ENCODE data around the gene STUB1. TPM values are rescaled to one million over a fixed set of nuclear protein-coding genes. Genes with fewer than 3 reads are reported as not detected.

STUB1 gene
- total RNA-seq, 2 experiments from 2014 or later: 70.9 to 74.9 TPM

DNA sequence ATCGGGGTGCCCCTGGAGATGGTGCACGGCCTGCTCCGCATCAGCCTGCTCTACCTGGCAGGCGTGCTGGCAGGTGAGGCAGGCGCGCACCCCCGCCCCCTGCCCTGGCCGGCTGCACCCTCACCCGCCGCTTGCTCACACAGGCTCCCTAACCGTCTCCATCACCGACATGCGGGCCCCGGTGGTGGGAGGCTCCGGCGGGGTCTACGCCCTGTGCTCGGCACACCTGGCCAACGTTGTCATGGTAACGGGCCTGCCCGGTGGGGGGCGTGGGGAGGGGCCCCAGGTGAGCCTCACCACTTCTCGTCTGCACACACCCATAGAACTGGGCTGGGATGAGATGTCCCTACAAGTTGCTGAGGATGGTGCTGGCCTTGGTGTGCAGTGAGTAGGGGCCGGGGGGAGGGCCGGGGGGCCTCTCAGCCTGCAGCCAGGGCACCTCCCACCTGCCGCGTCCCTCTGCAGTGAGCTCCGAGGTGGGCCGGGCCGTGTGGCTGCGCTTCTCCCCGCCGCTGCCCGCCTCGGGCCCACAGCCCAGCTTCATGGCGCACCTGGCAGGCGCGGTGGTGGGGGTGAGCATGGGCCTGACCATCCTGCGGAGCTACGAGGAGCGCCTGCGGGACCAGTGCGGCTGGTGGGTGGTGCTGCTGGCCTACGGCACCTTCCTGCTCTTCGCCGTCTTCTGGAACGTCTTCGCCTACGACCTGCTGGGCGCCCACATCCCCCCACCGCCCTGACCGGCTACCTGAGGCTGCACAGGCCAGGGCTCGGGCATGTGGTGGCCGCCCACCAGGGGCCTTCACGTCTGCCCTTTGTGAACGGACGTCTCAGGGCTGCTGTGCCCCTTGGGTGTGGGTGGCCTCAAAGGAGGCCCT is 2.7 kb upstream of the STUB1 start:
- H3K36me3 Mint-ChIP-seq: peaks cover 16% of the 10 kb centered on the region
- no peaks in the 10 kb centered on the region for H3K9me3 Mint-ChIP-seq
- ChIA-PET CTCF (no interaction called here), POLR2A (no interaction called here)
- no peak overlapping the region for H3K27ac Mint-ChIP-seq
- no peak overlapping the region for H3K4me3 Mint-ChIP-seq
- DNase-seq: no peak
- intact Hi-C loops (cut with micrococcal nuclease): no loop called here
- no peaks in the 10 kb centered on the region for H3K27me3 Mint-ChIP-seq
- peaks cover 31% of the 10 kb centered on the region for H3K4me1 Mint-ChIP-seq (ENCODE audit: low read depth)

- Mint-ChIP-seq H3K36me3 (peaks cover 15% of the 10 kb centered on the region), H3K4me1 (ENCODE audit: low read depth) (peaks cover 37% of the 10 kb centered on the region), H3K9me3 (no peaks in the 10 kb centered on the region), H3K4me3 (no peak overlapping the region), H3K27ac (no peak overlapping the region), H3K27me3 (no peaks in the 10 kb centered on the region)
- intact Hi-C loops (cut with micrococcal nuclease): no loop called here
- POLR2A ChIA-PET: no interaction called here
- no peak for DNase-seq
- CTCF ChIA-PET: no interaction called here
These were observed 1.9 kb upstream of the STUB1 start for GRCh38 chr16:678209-678857.

GRCh38 chr16:678858-679813 is 1.1 kb upstream of the STUB1 start:
- DNase-seq: peak; percentile 65
- Mint-ChIP-seq H3K27ac (peak overlapping the region; percentile 57), H3K4me1 (ENCODE audit: low read depth) (peaks cover 37% of the 10 kb centered on the region), H3K36me3 (peaks cover 16% of the 10 kb centered on the region), H3K9me3 (no peaks in the 10 kb centered on the region), H3K4me3 (peak overlapping the region; percentile 68), H3K27me3 (no peaks in the 10 kb centered on the region)
- CTCF ChIA-PET: interaction anchor here (1.1 kb wide), 1 partner anchor 37 kb away, joined by 3 read pairs; no protein-coding TSS in a partner anchor
- POLR2A ChIA-PET: interaction anchor here (1.7 to 2.2 kb wide), 2 partner anchors 16 to 31 kb away, joined by 5 to 8 read pairs; no protein-coding TSS in a partner anchor
- intact Hi-C loops (cut with micrococcal nuclease): no loop called here

DNA sequence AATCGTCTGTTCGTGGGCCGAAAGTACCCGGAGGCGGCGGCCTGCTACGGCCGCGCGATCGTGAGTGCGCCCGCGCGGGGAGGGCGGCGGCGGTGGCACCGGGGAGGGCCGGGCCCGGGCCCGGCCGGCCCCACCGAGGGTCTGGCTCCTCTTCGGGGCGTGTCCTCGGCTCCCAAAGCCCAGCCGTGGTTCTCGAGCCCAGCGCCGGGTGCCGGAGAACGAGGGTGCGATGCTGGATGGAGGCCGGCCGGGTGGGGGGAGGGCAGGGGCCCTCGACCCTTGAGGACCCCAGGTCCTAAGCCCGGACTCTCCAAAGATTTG is 375 bp downstream of the STUB1 start:
- intact Hi-C loops (cut with micrococcal nuclease): loop anchor here (5.0 kb wide), 1 partner anchor 93 kb away; no protein-coding TSS in a partner anchor
- no peaks in the 10 kb centered on the region for H3K27me3 Mint-ChIP-seq
- ChIA-PET POLR2A (interaction anchor here (0.8 to 2.2 kb wide), 5 partner anchors 9 to 48 kb away, joined by 3 to 12 read pairs (median 5); partner anchors contain the start of gene WDR24), CTCF (interaction anchor here (0.5 to 1.6 kb wide), 6 partner anchors 13 to 323 kb away, joined by 3 to 6 read pairs (median 4); partner anchors contain the start of gene RHOT2)
- DNase-seq: no peak
- peaks cover 35% of the 10 kb centered on the region for H3K4me1 Mint-ChIP-seq (ENCODE audit: low read depth)
- H3K36me3 Mint-ChIP-seq: peaks cover 17% of the 10 kb centered on the region
- H3K4me3 Mint-ChIP-seq: peak overlapping the region; percentile 82
- no peaks in the 10 kb centered on the region for H3K9me3 Mint-ChIP-seq
- no peak overlapping the region for H3K27ac Mint-ChIP-seq

DNA sequence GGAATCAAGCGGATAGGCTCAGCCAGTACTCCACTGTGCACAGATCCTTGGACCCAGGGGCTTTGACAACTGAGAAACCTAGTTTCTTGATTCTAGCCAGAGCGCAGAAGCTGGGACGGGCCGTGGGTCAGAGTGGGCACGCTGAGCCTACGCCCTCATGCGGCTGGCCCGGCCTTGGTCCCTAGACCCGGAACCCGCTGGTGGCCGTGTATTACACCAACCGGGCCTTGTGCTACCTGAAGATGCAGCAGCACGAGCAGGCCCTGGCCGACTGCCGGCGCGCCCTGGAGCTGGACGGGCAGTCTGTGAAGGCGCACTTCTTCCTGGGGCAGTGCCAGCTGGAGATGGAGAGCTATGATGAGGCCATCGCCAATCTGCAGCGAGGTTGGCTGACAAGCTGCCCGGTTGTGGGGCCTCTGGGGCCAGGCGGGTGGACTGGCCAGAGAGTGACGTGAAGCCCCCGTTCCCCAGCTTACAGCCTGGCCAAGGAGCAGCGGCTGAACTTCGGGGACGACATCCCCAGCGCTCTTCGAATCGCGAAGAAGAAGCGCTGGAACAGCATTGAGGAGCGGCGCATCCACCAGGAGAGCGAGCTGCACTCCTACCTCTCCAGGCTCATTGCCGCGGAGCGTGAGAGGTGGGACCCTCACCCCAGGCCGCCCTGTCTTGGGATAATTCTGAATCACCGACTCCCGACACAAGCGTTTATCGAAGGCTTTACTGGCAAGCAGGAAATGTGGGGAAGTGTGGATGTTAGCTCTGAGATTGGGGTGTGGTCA is 946 bp downstream of the STUB1 start:
- intact Hi-C loops (cut with micrococcal nuclease): loop anchor here (5.0 kb wide), 1 partner anchor 94 kb away; no protein-coding TSS in a partner anchor
- DNase-seq: peak; percentile 46
- Mint-ChIP-seq H3K36me3 (peaks cover 19% of the 10 kb centered on the region), H3K27me3 (no peaks in the 10 kb centered on the region), H3K9me3 (no peaks in the 10 kb centered on the region), H3K27ac (peak overlapping the region; percentile 51), H3K4me3 (peak overlapping the region; percentile 82), H3K4me1 (ENCODE audit: low read depth) (peaks cover 38% of the 10 kb centered on the region)
- ChIA-PET POLR2A (interaction anchor here (0.7 to 2.2 kb wide), 6 partner anchors 9 to 47 kb away, joined by 3 to 12 read pairs (median 4); partner anchors contain the start of gene WDR24), CTCF (interaction anchor here (0.5 to 1.6 kb wide), 6 partner anchors 13 to 322 kb away, joined by 3 to 6 read pairs (median 4); partner anchors contain the start of gene RHOT2)

GRCh38 chr16:681746-682427 is 1.7 kb downstream of the STUB1 start:
- H3K4me1 Mint-ChIP-seq (ENCODE audit: low read depth): peaks cover 35% of the 10 kb centered on the region
- intact Hi-C loops (cut with micrococcal nuclease): loop anchor here (5.0 kb wide), 1 partner anchor 95 kb away; no protein-coding TSS in a partner anchor
- DNase-seq: no peak
- ChIA-PET CTCF (interaction anchor here (0.6 to 1.6 kb wide), 4 partner anchors 30 to 102 kb away, joined by 3 to 4 read pairs (median 4); no protein-coding TSS in a partner anchor), POLR2A (interaction anchor here (0.7 to 1.8 kb wide), 2 partner anchors 8 to 13 kb away, joined by 3 to 12 read pairs; partner anchors contain the start of gene WDR24)
- H3K36me3 Mint-ChIP-seq: peaks cover 19% of the 10 kb centered on the region
- H3K9me3 Mint-ChIP-seq: no peaks in the 10 kb centered on the region
- no peaks in the 10 kb centered on the region for H3K27me3 Mint-ChIP-seq
- H3K27ac Mint-ChIP-seq: peak overlapping the region; percentile 51
- peak overlapping the region; percentile 82 for H3K4me3 Mint-ChIP-seq

- peaks cover 21% of the 10 kb centered on the region for H3K36me3 Mint-ChIP-seq
- H3K27ac Mint-ChIP-seq: peak overlapping the region; percentile 64
- H3K9me3 Mint-ChIP-seq: no peaks in the 10 kb centered on the region
- intact Hi-C loops (cut with micrococcal nuclease): loop anchor here (5.0 kb wide), 1 partner anchor 95 kb away; no protein-coding TSS in a partner anchor
- H3K4me1 Mint-ChIP-seq (ENCODE audit: low read depth): peaks cover 33% of the 10 kb centered on the region
- peak overlapping the region; percentile 82 for H3K4me3 Mint-ChIP-seq
- H3K27me3 Mint-ChIP-seq: no peaks in the 10 kb centered on the region
- CTCF ChIA-PET: interaction anchor here (0.6 kb wide), 1 partner anchor 42 kb away, joined by 3 read pairs; no protein-coding TSS in a partner anchor
- no peak for DNase-seq
- POLR2A ChIA-PET: no interaction called here
These were observed 2.5 kb downstream of the STUB1 start for GRCh38 chr16:682493-683395.

DNA sequence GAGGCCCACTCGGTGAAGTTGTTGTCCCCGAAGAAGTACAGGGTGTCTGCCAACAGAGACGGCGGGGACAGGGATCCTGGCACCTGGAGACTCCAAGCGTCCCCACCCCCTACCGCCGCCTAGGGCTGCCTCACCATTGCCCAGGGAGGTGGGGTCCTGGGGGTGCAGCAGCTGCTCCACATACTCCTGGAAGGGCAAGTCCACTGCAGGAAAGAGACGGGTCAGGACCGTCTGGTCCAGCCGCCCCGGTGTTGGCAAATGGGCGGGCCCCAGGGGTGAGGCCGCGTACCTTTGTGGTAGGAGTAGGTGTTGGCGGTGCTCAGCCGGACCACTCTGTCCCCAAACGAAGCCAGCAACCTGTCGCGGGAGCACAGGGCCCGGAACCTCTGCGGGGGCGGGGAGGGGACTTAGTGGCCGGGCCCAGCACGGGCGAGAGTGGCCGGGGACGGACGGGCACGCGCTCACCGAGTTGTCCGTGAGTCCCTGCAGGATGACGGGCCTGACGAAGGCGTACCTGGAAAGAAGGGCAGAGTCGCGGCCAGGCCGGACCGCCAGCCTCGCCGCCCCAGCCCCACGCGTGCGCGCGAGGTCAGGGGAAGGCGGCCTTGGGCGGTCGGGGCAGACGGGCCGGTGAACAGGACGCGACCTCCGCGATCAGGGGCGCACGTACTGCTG is 3.3 kb downstream of the STUB1 start:
- H3K27me3 Mint-ChIP-seq: no peaks in the 10 kb centered on the region
- H3K36me3 Mint-ChIP-seq: peaks cover 21% of the 10 kb centered on the region
- H3K4me1 Mint-ChIP-seq (ENCODE audit: low read depth): peaks cover 33% of the 10 kb centered on the region
- CTCF ChIA-PET: no interaction called here
- H3K4me3 Mint-ChIP-seq: peak overlapping the region; percentile 82
- no peaks in the 10 kb centered on the region for H3K9me3 Mint-ChIP-seq
- DNase-seq: no peak
- intact Hi-C loops (cut with micrococcal nuclease): loop anchor here (2.0 to 5.0 kb wide), 2 partner anchors 47 to 96 kb away; partner anchors contain the start of gene METTL26
- POLR2A ChIA-PET: interaction anchor here (0.6 to 1.3 kb wide), 3 partner anchors 8 to 95 kb away, joined by 3 read pairs; partner anchors contain the start of genes RHBDL1 and RHOT2
- H3K27ac Mint-ChIP-seq: peak overlapping the region; percentile 64

GRCh38 chr16:684071-684794 is 4.0 kb downstream of the STUB1 start, which contains the start of gene JMJD8:
JMJD8 (minus strand) TSS chr16:684334; CDS start chr16:684319, 15 bp downstream.
- Mint-ChIP-seq H3K9me3 (no peaks in the 10 kb centered on the region), H3K36me3 (peaks cover 21% of the 10 kb centered on the region), H3K27me3 (no peaks in the 10 kb centered on the region), H3K4me1 (ENCODE audit: low read depth) (peaks cover 37% of the 10 kb centered on the region), H3K27ac (peak within 1 kb of the TSS; percentile 74), H3K4me3 (peak within 1 kb of the TSS; percentile 82)
- intact Hi-C loops (cut with micrococcal nuclease): loop anchor here (2.0 to 5.0 kb wide), 2 partner anchors 47 to 97 kb away; partner anchors contain the start of gene METTL26
- CTCF ChIA-PET: no interaction called here
- POLR2A ChIA-PET: interaction anchor here (0.5 to 1.3 kb wide), 4 partner anchors 8 to 95 kb away, joined by 3 read pairs; partner anchors contain the start of genes RHBDL1 and RHOT2
- peak; percentile 98 for DNase-seq

Measured in activated CD4-positive, alpha-beta memory T cell treated with anti-CD3 and anti-CD28 coated beads for 36 hours (primary cell).